Transverse colon (tissue), 3 donors: ENCODE measurements around the gene PRRT3.

Experiments
- CTCF ChIP-seq, 5 experiments: fragments of 200-600 bp in 3 of 5; fragments of 450-650 bp in 2 of 5; sonication (generic) in 3 of 5; IDR thresholded peaks; 1 replicate in 2 of 5; 2 replicates in 3 of 5; pipeline ENCODE4 v1.5.1; 2016 to 2017; ENCODE audit warnings: antibody characterized with exemption in 5 of 5, inconsistent platforms in 3 of 5, mild to moderate bottlenecking in 2 of 5, moderate library complexity in 1 of 5
- POLR2A ChIP-seq: fragments of 450-650 bp; IDR thresholded peaks from one replicate; pipeline ENCODE4 v1.6.1; 2016; ENCODE audit warnings: antibody characterized with exemption, mild to moderate bottlenecking, moderate library complexity

GRCh38 chr3:9930804-9931418, 21.3 kb downstream of the PRRT3 start:
- no peak for TF ChIP-seq POLR2A
- peak in 1 of 5 experiments; percentile 11 for TF ChIP-seq CTCF (IDR thresholded peaks at IDR 0.05)
